ENCODE data around the gene NTF3. TPM values are rescaled to one million over a fixed set of nuclear protein-coding genes. Genes with fewer than 3 reads are reported as not detected.

Gene NTF3
- total and polyA plus RNA-seq, 9 of the 15 experiments (the other 6 are each of a cell fraction or from before 2014, with no cell fraction given): not detected

- Histone ChIP-seq H3K4me2 (ENCODE audit: insufficient read depth, low read length) (no peak overlapping the region), H3K36me3 (ENCODE audit: control insufficient read depth, insufficient read depth, low read length) (no peaks in the 10 kb centered on the region), H3K9me3 (replicated peaks; ENCODE audit: control insufficient read depth, insufficient read depth, low read depth, low read length) (no peaks in the 10 kb centered on the region), H3K27ac (ENCODE audit: extremely low read depth, low read depth, low read length) (no peak overlapping the region), H4K20me1 (replicated peaks; ENCODE audit: control insufficient read depth, insufficient read depth, low read length) (no peaks in the 10 kb centered on the region; the same call in 1 of the 2 replicates), H3K9ac (ENCODE audit: insufficient read depth in 1 of 2, low read depth in 2 of 2, low read length in 2 of 2) (no peak overlapping the region), H3K4me3 (no peak overlapping the region), H3K27me3 (ENCODE audit: control insufficient read depth in 2 of 2, insufficient read depth in 2 of 2, low read length in 2 of 2) (peaks cover 0 to 4% of the 10 kb centered on the region in 2 experiments; a peak in 1 of 5 replicates), H3K79me2 (ENCODE audit: control insufficient read depth, insufficient read depth, low read length) (no peaks in the 10 kb centered on the region), H3K4me1 (replicated peaks in 1 of 2; ENCODE audit: control insufficient read depth in 2 of 2, insufficient read depth in 2 of 2, low read length in 2 of 2) (no peaks in the 10 kb centered on the region; a peak in 1 of 5 replicates), H3K9me1 (ENCODE audit: control insufficient read depth, insufficient read depth, low read length) (no peaks in the 10 kb centered on the region), H2AFZ (ENCODE audit: low read depth, low read length) (no peak overlapping the region)
- ChIA-PET POLR2A (no interaction called here), CTCF (ENCODE audit: low intra/inter-chr PET ratio) (no interaction called here)
- FAIRE-seq: no peak
- 2% methylated on average over 6 of the region's 8 CpGs for WGBS (ENCODE audit: insufficient coverage, low coverage, missing lambda C conversion rate)
- TF ChIP-seq KAT2B (IDR thresholded peaks at IDR 0.05; ENCODE audit: low read depth, low read length): no peak
- no peak for TF ChIP-seq ZNF79 (CRISPR knock-in tag; IDR thresholded peaks at IDR 0.05; ENCODE audit: low read depth)
- TF ChIP-seq NFIC (IDR thresholded peaks at IDR 0.05): no peak
- no peak for TF ChIP-seq ELF1 (tag; IDR thresholded peaks at IDR 0.05)
- in situ Hi-C loops (cut with MboI): no loop called here
- no peak for DNase-seq (ENCODE audit: extremely low read depth in 1 of 4, low spot score in 3 of 4)
- ATAC-seq: no peak
- intact Hi-C loops (cut with micrococcal nuclease): no loop called here
- no TSS peak for BruUV-seq (replicated peaks)
These were observed 75.6 kb downstream of the NTF3 start for GRCh38 chr12:5507401-5507935.

GRCh38 chr12:5507944-5508343 is 76.0 kb downstream of the NTF3 start:
- POLR2A ChIA-PET: no interaction called here
- 2% methylated on average over 5 of the region's 5 CpGs for WGBS (ENCODE audit: insufficient coverage, low coverage, missing lambda C conversion rate)
- H3K4me2 ChIP-seq (ENCODE audit: insufficient read depth, low read length): no peak overlapping the region
- BruUV-seq (replicated peaks): no TSS peak
- FAIRE-seq: no peak
- intact Hi-C loops (cut with micrococcal nuclease) (no loop called here), in situ Hi-C loops (cut with MboI) (no loop called here)
- no peak for DNase-seq (ENCODE audit: extremely low read depth in 1 of 4, low spot score in 3 of 4)
- no peaks in the 10 kb centered on the region for H3K79me2 ChIP-seq (ENCODE audit: control insufficient read depth, insufficient read depth, low read length)
- ATAC-seq: no peak
- TF ChIP-seq CCNT2 (IDR thresholded peaks at IDR 0.05; ENCODE audit: borderline replicate concordance, extremely low read depth, insufficient read length, low read depth, low read length) (no peak), NCOA4 (IDR thresholded peaks at IDR 0.05; ENCODE audit: partially characterized antibody) (no peak), CTCFL (IDR thresholded peaks at IDR 0.05; ENCODE audit: borderline replicate concordance, insufficient read depth, low read depth, low read length, poor library complexity, severe bottlenecking) (no peak), SMAD2 (IDR thresholded peaks at IDR 0.05; ENCODE audit: low read depth, low read length) (no peak)
- no peak overlapping the region for H3K27ac ChIP-seq (ENCODE audit: extremely low read depth, low read depth, low read length)
- no peak overlapping the region for H2AFZ ChIP-seq (ENCODE audit: low read depth, low read length)
- H3K36me3 ChIP-seq (ENCODE audit: control insufficient read depth, insufficient read depth, low read length): no peaks in the 10 kb centered on the region
- no peak overlapping the region for H3K9ac ChIP-seq (ENCODE audit: insufficient read depth in 1 of 2, low read depth in 2 of 2, low read length in 2 of 2)
- H3K4me3 ChIP-seq: no peak overlapping the region
- H3K9me1 ChIP-seq (ENCODE audit: control insufficient read depth, insufficient read depth, low read length): no peaks in the 10 kb centered on the region
- no peaks in the 10 kb centered on the region; the same call in 1 of the 2 replicates for H4K20me1 ChIP-seq (replicated peaks; ENCODE audit: control insufficient read depth, insufficient read depth, low read length)
- peaks cover 0 to 4% of the 10 kb centered on the region in 2 experiments; a peak in 1 of 5 replicates for H3K27me3 ChIP-seq (ENCODE audit: control insufficient read depth in 2 of 2, insufficient read depth in 2 of 2, low read length in 2 of 2)
- CTCF ChIA-PET (ENCODE audit: low intra/inter-chr PET ratio): no interaction called here
- H3K4me1 ChIP-seq (replicated peaks in 1 of 2; ENCODE audit: control insufficient read depth in 2 of 2, insufficient read depth in 2 of 2, low read length in 2 of 2): no peaks in the 10 kb centered on the region; a peak in 1 of 5 replicates
- H3K9me3 ChIP-seq (replicated peaks; ENCODE audit: control insufficient read depth, insufficient read depth, low read depth, low read length): no peaks in the 10 kb centered on the region

Data from K562 (cell line).